AG04450 (cell line): ENCODE results near the gene UNC50. TPM values are rescaled to one million over a fixed set of nuclear protein-coding genes. Genes with fewer than 3 reads are reported as not detected.
A peak's percentile ranks its signal among the peaks of the same experiment; 100 is the strongest.

Source experiments
- CTCF ChIA-PET: fragments of 300-600, 350-600 bp; formaldehyde crosslinking; extraction: SDS; loops from one replicate; lab custom pipeline; 2022; ENCODE audit warnings: antibody characterized with exemption, inconsistent platforms; lab: Charles Lee
- POLR2A ChIA-PET: fragments of 350-600 bp; formaldehyde crosslinking; extraction: SDS; loops from one replicate; lab custom pipeline; 2021; ENCODE audit warnings: antibody characterized with exemption, inconsistent platforms; lab: Yijun Ruan, JAX
- DNase-seq: peaks from one replicate; pipeline ENCODE4 v3.0.0-alpha.2; 2011; ENCODE audit warnings: low read depth, low spot score
- H3K27ac ChIP-seq: one replicate; pipeline ENCODE4 v1.5.1; 2012; ENCODE audit warnings: low read depth, low read length, control low read depth
- H3K27me3 ChIP-seq: one replicate; pipeline ENCODE4 v1.6.0; 2012; ENCODE audit warnings: low read length; ENCODE audit not compliant: control insufficient read depth, insufficient read depth
- H3K4me3 ChIP-seq: 2 replicates; pipeline ENCODE4 v1.5.1; 2011; ENCODE audit warnings: mild to moderate bottlenecking, low read depth, low read length, control low read depth
- H3K9me3 ChIP-seq: 2 replicates; pipeline ENCODE4 v1.5.1; 2012; ENCODE audit warnings: low read length; ENCODE audit not compliant: control insufficient read depth, insufficient read depth
- polyA plus RNA-seq: library from polyadenylated mRNA; depleted of rRNA; stranded (reverse); fragments of >200 nt; gene quantifications from 2 replicates; pipeline ENCODE4 v1.2.3, GENCODE V29; 2011
- TF ChIP-seq, protein P1 (sequence below): IDR thresholded peaks from 2 replicates; pipeline ENCODE4 v1.5.1; 2011; ENCODE audit warnings: low read depth, low read length, control low read depth, inconsistent platforms

The UNC50 gene
- polyA plus RNA-seq, 1 experiment = 64.1 TPM

GRCh38 chr2:98607104-98607503 lies 1.3 kb upstream of the UNC50 start:
- H3K4me3 ChIP-seq = peak overlapping the region; percentile 90
- DNase-seq = no peak
- CTCF ChIA-PET = interaction anchor here (1.9 kb wide), 1 partner anchor 195 kb away, joined by 10 read pairs; no protein-coding TSS in a partner anchor
- no peak overlapping the region for H3K27ac ChIP-seq
- no peaks in the 10 kb centered on the region for H3K9me3 ChIP-seq
- POLR2A ChIA-PET = no interaction called here
- H3K27me3 ChIP-seq = no peaks in the 10 kb centered on the region
- TF ChIP-seq, protein P1, sequence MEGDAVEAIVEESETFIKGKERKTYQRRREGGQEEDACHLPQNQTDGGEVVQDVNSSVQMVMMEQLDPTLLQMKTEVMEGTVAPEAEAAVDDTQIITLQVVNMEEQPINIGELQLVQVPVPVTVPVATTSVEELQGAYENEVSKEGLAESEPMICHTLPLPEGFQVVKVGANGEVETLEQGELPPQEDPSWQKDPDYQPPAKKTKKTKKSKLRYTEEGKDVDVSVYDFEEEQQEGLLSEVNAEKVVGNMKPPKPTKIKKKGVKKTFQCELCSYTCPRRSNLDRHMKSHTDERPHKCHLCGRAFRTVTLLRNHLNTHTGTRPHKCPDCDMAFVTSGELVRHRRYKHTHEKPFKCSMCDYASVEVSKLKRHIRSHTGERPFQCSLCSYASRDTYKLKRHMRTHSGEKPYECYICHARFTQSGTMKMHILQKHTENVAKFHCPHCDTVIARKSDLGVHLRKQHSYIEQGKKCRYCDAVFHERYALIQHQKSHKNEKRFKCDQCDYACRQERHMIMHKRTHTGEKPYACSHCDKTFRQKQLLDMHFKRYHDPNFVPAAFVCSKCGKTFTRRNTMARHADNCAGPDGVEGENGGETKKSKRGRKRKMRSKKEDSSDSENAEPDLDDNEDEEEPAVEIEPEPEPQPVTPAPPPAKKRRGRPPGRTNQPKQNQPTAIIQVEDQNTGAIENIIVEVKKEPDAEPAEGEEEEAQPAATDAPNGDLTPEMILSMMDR = no peak

DNA sequence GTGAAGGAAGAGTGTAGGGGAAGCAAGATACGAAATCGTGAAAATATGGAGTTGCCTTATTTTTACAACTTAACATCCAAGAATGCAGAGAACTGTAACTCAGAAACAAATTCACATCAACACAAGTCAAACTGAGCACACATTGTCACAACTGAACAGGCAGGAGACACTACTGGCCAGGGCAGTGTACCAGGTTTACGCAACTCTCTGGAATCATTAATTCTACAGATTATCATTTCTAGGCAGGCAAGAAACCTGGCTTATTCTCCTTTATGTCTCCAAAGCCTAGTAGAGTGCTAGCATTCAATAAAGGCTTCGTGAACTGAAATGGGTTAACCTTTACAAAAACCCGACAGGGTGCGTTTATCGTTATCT lies 661 bp upstream of the UNC50 start:
- ChIA-PET POLR2A (no interaction called here), CTCF (interaction anchor here (1.9 kb wide), 1 partner anchor 195 kb away, joined by 10 read pairs; no protein-coding TSS in a partner anchor)
- TF ChIP-seq, protein P1 = no peak
- H3K27me3 ChIP-seq = no peaks in the 10 kb centered on the region
- DNase-seq = no peak
- H3K9me3 ChIP-seq = no peaks in the 10 kb centered on the region
- H3K27ac ChIP-seq = peak overlapping the region; percentile 71
- peak overlapping the region; percentile 90 for H3K4me3 ChIP-seq

DNA sequence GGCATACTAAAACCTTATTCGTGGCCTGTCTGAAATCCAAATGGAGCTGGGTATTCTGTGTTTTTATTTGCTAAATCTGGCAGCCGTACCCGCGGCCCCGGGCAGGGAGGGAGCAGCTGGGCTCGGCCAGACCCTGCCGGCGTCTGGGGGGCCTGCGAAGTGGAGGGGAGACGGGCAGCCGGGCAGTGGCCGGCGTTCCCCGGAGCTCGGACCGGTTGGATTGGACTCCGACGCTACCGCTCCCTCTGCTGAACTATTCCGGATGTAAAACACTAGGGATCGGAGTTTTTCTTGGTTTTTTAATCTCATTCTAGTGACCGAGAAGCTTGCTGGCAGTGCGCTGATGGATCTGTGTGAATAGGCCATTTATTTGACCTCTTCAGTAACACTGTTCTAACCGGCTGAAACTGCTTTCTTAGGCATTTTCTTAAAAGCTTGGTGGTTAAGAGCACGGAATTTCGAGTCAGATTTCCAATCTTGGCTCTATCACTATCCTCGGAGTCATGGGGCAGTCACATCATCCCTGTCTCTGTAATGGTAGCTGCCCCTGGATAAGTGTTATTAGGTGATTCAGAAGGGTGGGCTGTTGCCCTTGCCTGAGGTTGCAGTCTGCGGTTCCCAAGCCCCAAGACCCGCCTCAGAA lies 694 bp downstream of the UNC50 start:
- Histone ChIP-seq H3K27me3 (no peaks in the 10 kb centered on the region), H3K27ac (peak overlapping the region; percentile 93), H3K4me3 (peak overlapping the region; percentile 90), H3K9me3 (no peaks in the 10 kb centered on the region)
- no peak for DNase-seq
- TF ChIP-seq, protein P1 = peak; percentile 8; the same call in 1 of the 2 replicates
- CTCF ChIA-PET = interaction anchor here (0.7 to 1.7 kb wide), 3 partner anchors 36 to 196 kb away, joined by 3 to 5 read pairs (median 4); no protein-coding TSS in a partner anchor
- POLR2A ChIA-PET = interaction anchor here (0.6 to 1.2 kb wide), 2 partner anchors 49 to 815 kb away, joined by 3 to 8 read pairs; no protein-coding TSS in a partner anchor

DNA sequence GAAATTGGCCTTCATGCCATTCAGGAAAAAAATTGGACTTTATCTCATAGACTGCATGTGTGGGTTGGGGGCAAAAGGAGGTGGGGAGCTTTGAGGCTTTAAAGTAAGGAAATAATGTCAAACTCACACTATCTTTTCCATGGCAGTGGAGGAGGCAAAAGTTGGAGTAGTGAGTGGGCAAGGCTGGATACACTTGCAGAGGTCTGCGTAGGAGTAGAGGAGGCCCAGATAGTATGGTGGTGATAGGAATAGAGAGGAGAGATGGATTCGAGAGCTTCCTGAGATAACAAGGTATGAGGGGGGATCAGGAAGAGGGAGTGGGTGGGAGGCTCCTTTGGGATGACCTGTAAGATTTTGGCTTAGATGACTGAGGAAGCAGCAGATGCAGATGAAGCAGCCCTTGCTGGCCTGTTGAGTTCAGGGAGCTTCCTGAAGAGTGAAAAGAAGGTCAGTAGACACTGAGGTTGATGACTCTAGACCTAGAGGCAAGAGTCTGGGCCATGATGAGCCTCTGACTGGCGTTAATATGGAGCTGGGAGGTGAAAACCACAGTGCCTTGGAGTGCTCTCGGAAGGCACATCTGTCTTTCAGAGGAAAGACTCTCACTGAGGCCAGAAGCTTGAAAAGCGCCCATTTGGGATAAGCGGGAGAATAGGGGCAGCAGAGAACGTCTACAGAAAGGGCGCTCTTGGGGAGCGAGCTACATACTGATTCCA lies 5.8 kb downstream of the UNC50 start:
- H3K9me3 ChIP-seq = no peaks in the 10 kb centered on the region
- no peak overlapping the region for H3K4me3 ChIP-seq
- POLR2A ChIA-PET = no interaction called here
- CTCF ChIA-PET = no interaction called here
- no peak overlapping the region for H3K27ac ChIP-seq
- TF ChIP-seq, protein P1 = no peak
- DNase-seq = no peak
- no peaks in the 10 kb centered on the region for H3K27me3 ChIP-seq

DNA sequence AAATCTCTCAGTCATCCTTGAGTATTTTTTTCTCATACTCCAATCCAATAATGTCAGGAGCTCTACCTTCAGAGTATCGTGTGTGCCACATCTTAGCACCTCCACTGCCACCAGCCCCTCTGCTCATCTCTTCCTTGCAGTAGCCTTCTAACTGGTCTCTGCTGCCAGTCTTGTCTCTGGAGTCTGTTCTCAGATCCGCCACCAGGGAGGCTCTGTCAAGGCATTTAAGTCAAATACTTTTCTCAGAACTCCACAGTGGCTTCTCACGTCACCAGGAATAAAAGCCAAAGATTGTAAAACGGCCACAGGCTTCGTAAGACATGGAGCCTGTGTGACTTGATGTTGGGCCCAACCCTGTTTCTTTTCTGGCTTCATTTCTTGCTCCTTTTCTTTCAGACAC lies 7.1 kb downstream of the UNC50 start:
- no peak for DNase-seq
- Histone ChIP-seq H3K27ac (no peak overlapping the region), H3K4me3 (no peak overlapping the region), H3K9me3 (no peaks in the 10 kb centered on the region), H3K27me3 (no peaks in the 10 kb centered on the region)
- TF ChIP-seq, protein P1 = no peak
- CTCF ChIA-PET = interaction anchor here (0.8 kb wide), 1 partner anchor 203 kb away, joined by 3 read pairs; no protein-coding TSS in a partner anchor
- POLR2A ChIA-PET = no interaction called here
